Erythroblast (primary cell): ENCODE results near the gene ZNF337.
A peak's percentile ranks its signal among the peaks of the same experiment; 100 is the strongest.
"Not testable (repeated sequence)": the region's sequence is repeated elsewhere in the genome, so short reads cannot be mapped to it uniquely, and the experiment has no call there.

Experiments used
- DNase-seq, 2 experiments: peaks; one replicate each; lab custom pipeline; 2025; lab: John Stamatoyannopoulos, UW
- GATA1 ChIP-seq: IDR thresholded peaks from 2 replicates; pipeline ENCODE4 v1.6.1; 2011; ENCODE audit warnings: low read depth, mild to moderate bottlenecking, control low read depth, low read length, moderate library complexity
- POLR2A ChIP-seq: IDR thresholded peaks from 2 replicates; pipeline ENCODE4 v1.6.1; 2011; ENCODE audit warnings: mild to moderate bottlenecking, low read length

ZNF337 gene

GRCh38 chr20:25707695-25708094, 11.0 kb upstream of the ZNF337 start:
- no peak for TF ChIP-seq GATA1
- DNase-seq: no peak

GRCh38 chr20:25706793-25707192, 10.1 kb upstream of the ZNF337 start:
- no peak for TF ChIP-seq GATA1
- DNase-seq: no peak

GRCh38 chr20:25705830-25706351, 9.2 kb upstream of the ZNF337 start:
- TF ChIP-seq POLR2A (no peak), GATA1 (no peak)
- DNase-seq: no peak

- not testable (repeated sequence) for DNase-seq
Observed at GRCh38 chr20:25704303-25704702, 7.7 kb upstream of the ZNF337 start.

DNA sequence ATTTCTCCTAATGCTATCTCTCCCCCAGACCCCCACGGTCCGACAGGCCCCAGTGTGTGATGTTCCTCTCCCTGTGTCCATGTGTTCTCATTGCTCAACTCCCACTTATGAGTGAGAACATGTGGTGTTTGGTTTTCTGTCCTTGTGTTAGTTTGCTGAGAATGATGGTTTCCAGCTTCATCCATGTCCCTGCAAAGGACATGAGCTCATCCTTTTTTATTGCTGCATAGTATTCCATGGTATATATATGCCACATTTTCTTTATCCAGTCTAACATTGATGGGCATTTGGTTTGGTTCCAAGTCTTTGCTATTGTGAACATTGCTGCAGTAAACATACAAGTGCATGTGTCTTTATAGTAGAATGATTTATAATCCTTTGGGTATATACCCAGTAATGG, 4.2 kb upstream of the ZNF337 start:
- DNase-seq: not testable (repeated sequence)

GRCh38 chr20:25699914-25700313, 3.3 kb upstream of the ZNF337 start:
- peak; percentile 29 to 43 for DNase-seq
- TF ChIP-seq POLR2A: no peak
- TF ChIP-seq GATA1: no peak

DNA sequence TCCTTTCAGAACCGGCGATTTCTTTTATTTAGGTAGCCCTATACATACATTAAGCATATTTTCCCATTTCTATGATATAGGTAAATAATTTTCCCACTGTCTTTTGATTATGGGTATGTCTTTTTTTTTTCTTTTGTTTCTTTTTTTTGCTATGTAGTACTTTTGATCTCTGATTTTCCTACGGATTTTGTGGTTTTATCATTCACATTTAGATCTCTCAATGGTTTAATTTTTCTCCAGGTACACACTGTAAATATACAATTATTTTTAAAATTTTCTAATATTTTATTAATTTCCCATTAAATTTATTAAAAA, 436 bp upstream of the ZNF337 start:
- TF ChIP-seq GATA1 (no peak), POLR2A (no peak)
- no peak for DNase-seq

GRCh38 chr20:25695532-25696370, 902 bp downstream of the ZNF337 start:
- peak; percentile 44 to 56 for DNase-seq
- TF ChIP-seq GATA1 (no peak), POLR2A (no peak)

DNA sequence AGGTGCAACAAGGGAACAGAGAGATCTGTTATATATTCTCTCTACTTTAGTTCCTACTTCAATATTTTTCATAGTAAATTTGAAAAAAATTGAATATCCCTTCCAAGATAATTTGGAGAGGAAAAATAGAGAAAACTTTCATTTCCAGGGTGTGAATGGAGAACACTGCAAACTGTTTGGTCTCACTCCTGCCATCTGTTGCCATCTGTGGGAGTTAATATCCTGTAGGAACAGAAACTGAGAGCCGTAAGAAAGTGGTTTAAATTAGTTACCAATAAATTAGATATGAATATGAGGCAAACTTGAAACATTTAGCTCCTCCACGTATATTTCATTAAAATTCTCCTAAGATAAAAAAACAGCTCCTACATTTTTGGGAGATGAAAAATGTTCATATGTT, 4.2 kb downstream of the ZNF337 start:
- TF ChIP-seq GATA1: no peak
- TF ChIP-seq POLR2A: no peak
- DNase-seq: no peak

DNA sequence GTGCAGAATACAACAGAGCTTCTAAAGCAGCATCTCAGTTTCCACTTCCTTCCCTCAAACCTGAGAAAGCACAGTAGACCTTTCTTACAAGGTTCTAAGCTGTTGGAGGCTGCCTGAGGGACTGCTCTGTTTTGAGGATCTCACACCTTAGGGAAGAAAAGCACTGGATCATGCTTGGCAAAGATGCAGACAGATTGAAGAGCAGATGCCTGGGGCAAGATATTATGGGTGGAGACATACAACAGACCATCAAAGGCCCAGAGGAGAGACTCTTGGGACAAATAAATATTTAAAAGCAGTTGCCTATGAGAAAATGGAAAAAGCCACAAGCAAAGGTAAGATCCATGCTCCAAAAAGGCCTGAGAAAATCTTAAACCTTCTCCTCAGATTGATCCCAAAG, 6.2 kb downstream of the ZNF337 start:
- TF ChIP-seq POLR2A (no peak), GATA1 (no peak)
- no peak for DNase-seq

GRCh38 chr20:25686081-25687067, 10.3 kb downstream of the ZNF337 start:
- no peak for DNase-seq
- TF ChIP-seq POLR2A (no peak), GATA1 (no peak)

GRCh38 chr20:25685276-25686080, 11.2 kb downstream of the ZNF337 start:
- TF ChIP-seq GATA1: no peak
- no peak for TF ChIP-seq POLR2A
- DNase-seq: no peak

DNA sequence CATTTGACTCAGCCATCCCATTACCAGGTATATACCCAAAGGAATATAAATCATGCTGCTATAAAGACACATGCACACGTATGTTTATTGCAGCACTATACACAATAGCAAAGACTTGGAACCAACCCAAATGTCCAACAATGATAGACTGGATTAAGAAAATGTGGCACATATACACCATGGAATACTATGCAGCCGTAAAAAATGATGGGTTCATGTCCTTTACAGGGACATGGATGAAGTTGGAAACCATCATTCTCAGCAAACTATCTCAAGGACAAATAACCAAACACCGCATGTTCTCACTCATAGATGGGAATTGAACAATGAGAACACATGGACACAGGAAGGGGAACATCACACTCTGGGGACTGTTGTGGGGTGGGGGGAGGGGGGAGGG, 12.8 kb downstream of the ZNF337 start:
- DNase-seq: not testable (repeated sequence)

GRCh38 chr20:25683050-25683449, 13.6 kb downstream of the ZNF337 start:
- TF ChIP-seq GATA1 (no peak), POLR2A (no peak)

More at GRCh38 chr20:25683050-25683449, 13.6 kb downstream of the ZNF337 start:
- no peak for DNase-seq
